Type B pancreatic cell (in vitro differentiated cells): ENCODE measurements around the gene JAZF1. TPM values are rescaled to one million over a fixed set of nuclear protein-coding genes. Genes with fewer than 3 reads are reported as not detected.

Experiments used
- DNase-seq: peaks from one replicate; pipeline ENCODE4 v3.0.0; 2021; ENCODE audit warnings: mixed read lengths; ENCODE audit not compliant: unreplicated experiment; ENCODE audit errors: extremely low spot score
- H3K27ac Mint-ChIP-seq: 2 replicates; pipeline ENCODE4 v1.8.0; 2021; ENCODE audit warnings: mild to moderate bottlenecking, mixed read lengths
- H3K27me3 Mint-ChIP-seq: 2 replicates; pipeline ENCODE4 v1.8.0; 2021; ENCODE audit warnings: mixed read lengths
- H3K36me3 Mint-ChIP-seq: 2 replicates; pipeline ENCODE4 v1.8.0; 2021; ENCODE audit warnings: mixed read lengths
- H3K4me1 Mint-ChIP-seq: one replicate; pipeline ENCODE4 v1.8.0; 2021; ENCODE audit warnings: mixed read lengths; ENCODE audit not compliant: unreplicated experiment
- H3K4me3 Mint-ChIP-seq: 2 replicates; pipeline ENCODE4 v1.8.0; 2021; ENCODE audit warnings: mild to moderate bottlenecking, mixed read lengths
- H3K9me3 Mint-ChIP-seq: 2 replicates; pipeline ENCODE4 v1.8.0; 2021; ENCODE audit warnings: mixed read lengths
- total RNA-seq: library from RNA; stranded (reverse); gene quantifications from 2 replicates; pipeline ENCODE4 v1.2.1, GENCODE V29; 2021; ENCODE audit warnings: low replicate concordance
- TF ChIP-seq, protein P1 (sequence below): fragments of 200-600 bp; sonication (generic); conservative IDR thresholded peaks from 2 replicates; pipeline ENCODE4 v1.5.0; 2021; ENCODE audit warnings: antibody characterized with exemption, mild to moderate bottlenecking

JAZF1 gene
- total RNA-seq, 1 donor from 2014 or later: 4.9 TPM

DNA sequence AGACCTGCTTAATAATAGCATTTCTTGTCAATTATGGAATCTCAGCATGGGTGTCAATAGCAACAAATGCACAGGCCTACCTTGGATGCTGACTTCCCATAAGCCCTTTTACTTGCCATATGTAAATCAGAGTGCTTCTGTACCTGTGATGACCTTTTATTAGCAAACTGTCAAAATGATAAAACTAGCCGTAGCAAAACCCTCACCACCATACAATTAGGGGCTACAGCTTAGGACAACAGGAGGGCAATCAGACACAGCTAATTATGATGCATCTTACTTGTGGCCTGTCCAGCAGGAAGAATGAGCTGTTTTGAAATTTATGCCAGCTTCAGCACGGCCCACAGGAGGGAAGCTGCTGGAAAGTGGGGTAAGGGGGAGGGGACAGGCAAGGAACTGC is 239.1 kb downstream of the JAZF1 start:
- Mint-ChIP-seq H3K4me3 (no peak overlapping the region), H3K27me3 (no peaks in the 10 kb centered on the region), H3K27ac (no peak overlapping the region), H3K9me3 (no peaks in the 10 kb centered on the region), H3K36me3 (peaks cover 3% of the 10 kb centered on the region), H3K4me1 (peaks cover 21% of the 10 kb centered on the region)
- TF ChIP-seq, protein P1, sequence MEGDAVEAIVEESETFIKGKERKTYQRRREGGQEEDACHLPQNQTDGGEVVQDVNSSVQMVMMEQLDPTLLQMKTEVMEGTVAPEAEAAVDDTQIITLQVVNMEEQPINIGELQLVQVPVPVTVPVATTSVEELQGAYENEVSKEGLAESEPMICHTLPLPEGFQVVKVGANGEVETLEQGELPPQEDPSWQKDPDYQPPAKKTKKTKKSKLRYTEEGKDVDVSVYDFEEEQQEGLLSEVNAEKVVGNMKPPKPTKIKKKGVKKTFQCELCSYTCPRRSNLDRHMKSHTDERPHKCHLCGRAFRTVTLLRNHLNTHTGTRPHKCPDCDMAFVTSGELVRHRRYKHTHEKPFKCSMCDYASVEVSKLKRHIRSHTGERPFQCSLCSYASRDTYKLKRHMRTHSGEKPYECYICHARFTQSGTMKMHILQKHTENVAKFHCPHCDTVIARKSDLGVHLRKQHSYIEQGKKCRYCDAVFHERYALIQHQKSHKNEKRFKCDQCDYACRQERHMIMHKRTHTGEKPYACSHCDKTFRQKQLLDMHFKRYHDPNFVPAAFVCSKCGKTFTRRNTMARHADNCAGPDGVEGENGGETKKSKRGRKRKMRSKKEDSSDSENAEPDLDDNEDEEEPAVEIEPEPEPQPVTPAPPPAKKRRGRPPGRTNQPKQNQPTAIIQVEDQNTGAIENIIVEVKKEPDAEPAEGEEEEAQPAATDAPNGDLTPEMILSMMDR: no peak
- DNase-seq: no peak

DNA sequence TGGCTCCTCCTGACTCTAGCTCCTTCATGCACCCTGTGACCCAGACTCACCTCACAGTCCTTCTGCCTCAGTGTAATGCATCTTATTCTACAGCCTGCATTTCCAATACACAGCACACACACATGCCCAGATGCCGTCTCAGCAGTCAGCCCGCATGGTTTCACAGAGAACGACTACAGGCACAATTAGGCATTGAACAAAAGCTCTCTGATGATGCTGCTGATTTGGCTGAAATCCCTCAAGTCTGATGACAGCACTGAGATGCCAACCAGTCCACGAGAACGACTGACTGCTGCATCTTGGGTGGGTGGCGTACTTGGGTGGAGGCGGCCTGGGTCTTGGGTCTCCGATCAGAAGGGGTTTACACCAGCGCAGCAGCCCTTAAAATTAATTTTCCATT is 240.3 kb downstream of the JAZF1 start:
- Mint-ChIP-seq H3K4me1 (peaks cover 21% of the 10 kb centered on the region), H3K27me3 (no peaks in the 10 kb centered on the region), H3K9me3 (no peaks in the 10 kb centered on the region), H3K27ac (no peak overlapping the region), H3K4me3 (no peak overlapping the region), H3K36me3 (peaks cover 3% of the 10 kb centered on the region)
- TF ChIP-seq, protein P1: no peak
- DNase-seq: no peak

DNA sequence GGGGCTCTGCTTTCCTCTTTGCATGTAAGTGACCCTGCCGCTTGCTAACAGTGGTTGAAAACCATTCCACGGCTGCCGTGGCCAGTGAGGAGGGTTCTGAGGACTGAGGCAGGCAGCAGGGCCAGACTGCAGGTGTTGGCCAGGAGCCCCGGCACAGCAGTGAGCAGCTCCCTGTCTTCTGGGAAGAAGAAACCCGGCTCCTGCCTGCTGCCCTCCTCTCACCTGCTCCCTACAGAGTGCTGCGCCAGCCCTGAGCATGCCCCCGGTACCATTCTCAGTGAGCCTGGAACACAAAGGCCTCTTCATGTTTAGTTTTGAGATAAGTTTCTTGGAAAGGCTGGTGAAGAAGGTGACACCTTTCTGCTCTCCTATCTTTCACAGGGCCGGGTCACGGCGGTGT is 240.7 kb downstream of the JAZF1 start:
- no peak for DNase-seq
- no peaks in the 10 kb centered on the region for H3K27me3 Mint-ChIP-seq
- no peaks in the 10 kb centered on the region for H3K9me3 Mint-ChIP-seq
- peaks cover 21% of the 10 kb centered on the region for H3K4me1 Mint-ChIP-seq
- no peak overlapping the region for H3K4me3 Mint-ChIP-seq
- peaks cover 3% of the 10 kb centered on the region for H3K36me3 Mint-ChIP-seq
- TF ChIP-seq, protein P1: no peak
- H3K27ac Mint-ChIP-seq: no peak overlapping the region

DNA sequence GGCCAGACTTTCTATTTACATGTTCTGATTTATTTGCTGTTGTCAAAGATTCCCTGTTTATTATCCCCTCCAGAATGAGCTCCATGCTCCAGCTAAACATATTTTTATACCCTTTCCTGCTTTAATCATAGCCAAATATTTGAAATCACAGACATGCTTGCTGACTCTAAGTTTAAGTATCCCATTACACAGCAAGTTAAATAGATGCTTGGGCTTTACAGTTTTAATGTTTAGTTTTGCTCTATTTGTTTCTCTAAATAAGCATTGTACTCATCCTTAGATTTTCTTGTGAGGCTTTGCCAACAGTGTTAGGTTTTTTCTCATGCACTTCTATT is 243.9 kb downstream of the JAZF1 start:
- H3K27me3 Mint-ChIP-seq: no peaks in the 10 kb centered on the region
- no peak overlapping the region for H3K4me3 Mint-ChIP-seq
- peaks cover 9% of the 10 kb centered on the region for H3K4me1 Mint-ChIP-seq
- no peak for DNase-seq
- H3K27ac Mint-ChIP-seq: no peak overlapping the region
- TF ChIP-seq, protein P1: no peak
- H3K36me3 Mint-ChIP-seq: peaks cover 3% of the 10 kb centered on the region
- H3K9me3 Mint-ChIP-seq: no peaks in the 10 kb centered on the region

DNA sequence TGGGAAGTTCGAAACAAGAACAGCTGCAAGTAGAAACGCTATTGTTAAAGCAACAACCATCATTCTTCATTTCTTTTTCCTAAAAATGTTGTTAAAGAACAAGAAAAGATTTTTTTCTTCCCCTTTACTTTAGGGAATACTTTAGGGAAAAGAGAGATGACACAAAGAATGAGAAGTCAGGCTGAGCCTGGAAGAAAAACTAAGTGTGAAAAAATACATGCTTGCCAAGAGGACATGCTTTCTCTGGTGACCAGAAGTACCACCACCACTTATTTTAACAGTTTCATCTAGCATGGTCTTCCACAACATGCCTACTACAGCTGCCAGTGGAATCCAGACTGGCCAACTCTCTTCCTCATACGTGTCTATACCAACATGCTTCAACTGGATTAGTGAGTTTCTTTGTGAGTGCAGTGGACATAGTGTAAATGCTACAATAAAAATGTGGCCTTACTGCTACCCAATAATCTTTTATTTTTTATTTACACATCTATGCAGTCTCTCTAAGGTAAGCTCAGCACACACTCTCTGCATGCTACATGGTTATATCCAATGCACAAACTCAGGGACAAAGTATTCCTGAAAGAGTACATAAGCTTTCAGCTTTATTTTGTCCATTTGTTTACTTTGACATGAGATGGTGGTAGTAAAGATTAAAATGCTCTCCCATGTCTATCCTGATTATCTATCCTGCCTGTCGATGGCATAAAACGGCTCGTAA is 244.4 kb downstream of the JAZF1 start:
- no peak for DNase-seq
- H3K36me3 Mint-ChIP-seq: peaks cover 3% of the 10 kb centered on the region
- no peaks in the 10 kb centered on the region for H3K9me3 Mint-ChIP-seq
- H3K27me3 Mint-ChIP-seq: no peaks in the 10 kb centered on the region
- H3K4me1 Mint-ChIP-seq: peaks cover 4% of the 10 kb centered on the region
- no peak overlapping the region for H3K27ac Mint-ChIP-seq
- TF ChIP-seq, protein P1: no peak
- H3K4me3 Mint-ChIP-seq: no peak overlapping the region
